Ectodermal cell (in vitro differentiated cells): ENCODE results near the gene ROBO1.

ENCODE experiments used
- H3K27ac ChIP-seq: 2 replicates; pipeline ENCODE4 v1.7.0; 2013; ENCODE audit warnings: mild to moderate bottlenecking, low read depth, low read length; ENCODE audit not compliant: insufficient read depth, poor library complexity, severe bottlenecking
- H3K27me3 ChIP-seq: 2 replicates; pipeline ENCODE4 v1.7.0; 2013; ENCODE audit warnings: mild to moderate bottlenecking, low read length; ENCODE audit not compliant: insufficient read depth, control insufficient read depth, poor library complexity, severe bottlenecking
- H3K36me3 ChIP-seq: one replicate; pipeline ENCODE4 v1.7.0; 2013; ENCODE audit warnings: low read length; ENCODE audit not compliant: control insufficient read depth, insufficient read depth
- H3K4me1 ChIP-seq: one replicate; pipeline ENCODE4 v1.7.0; 2013; ENCODE audit warnings: low read length; ENCODE audit not compliant: control insufficient read depth, insufficient read depth
- H3K4me3 ChIP-seq: 2 replicates; pipeline ENCODE4 v1.7.0; 2013; ENCODE audit warnings: low read depth, low read length, control low read depth; ENCODE audit not compliant: insufficient read depth
- H3K9me3 ChIP-seq: 2 replicates; pipeline ENCODE4 v1.7.0; 2013; ENCODE audit warnings: mild to moderate bottlenecking, low read length, moderate library complexity; ENCODE audit not compliant: control insufficient read depth
- WGBS, 2 experiments: methylation state at CpG; one replicate each; pipeline ENCODE4 v1.1.7; 2013; ENCODE audit warnings: missing lambda C conversion rate in 2 of 2; 5-methylcytosine and 5-hydroxymethylcytosine counted together

Gene ROBO1

DNA sequence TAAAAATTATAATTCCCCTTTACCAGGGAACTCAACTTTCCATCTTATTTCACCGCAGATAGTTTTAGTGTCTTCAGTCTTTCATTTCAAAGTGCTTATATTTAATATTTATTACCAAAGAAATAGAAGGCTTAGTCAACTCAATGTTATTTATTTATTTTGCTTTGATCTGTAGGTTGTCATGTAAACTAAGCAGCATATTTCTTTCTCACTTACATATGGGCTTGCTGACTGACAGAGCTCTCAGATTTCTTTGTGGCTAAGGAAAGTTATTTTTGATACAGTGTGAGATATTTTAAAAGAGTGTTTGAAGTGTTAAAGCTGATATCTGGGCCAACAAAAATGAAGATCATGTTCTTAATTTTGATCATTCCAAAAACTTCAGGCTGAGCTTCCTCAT is 331.4 kb downstream of the ROBO1 start:
- no peaks in the 10 kb centered on the region for H3K9me3 ChIP-seq
- H3K27ac ChIP-seq = no peak overlapping the region
- no peaks in the 10 kb centered on the region for H3K4me1 ChIP-seq
- H3K27me3 ChIP-seq = no peaks in the 10 kb centered on the region
- H3K36me3 ChIP-seq = no peaks in the 10 kb centered on the region
- H3K4me3 ChIP-seq = no peak overlapping the region
- no CpG with 5 or more reads among the region's 1 CpG for WGBS, 2 experiments

DNA sequence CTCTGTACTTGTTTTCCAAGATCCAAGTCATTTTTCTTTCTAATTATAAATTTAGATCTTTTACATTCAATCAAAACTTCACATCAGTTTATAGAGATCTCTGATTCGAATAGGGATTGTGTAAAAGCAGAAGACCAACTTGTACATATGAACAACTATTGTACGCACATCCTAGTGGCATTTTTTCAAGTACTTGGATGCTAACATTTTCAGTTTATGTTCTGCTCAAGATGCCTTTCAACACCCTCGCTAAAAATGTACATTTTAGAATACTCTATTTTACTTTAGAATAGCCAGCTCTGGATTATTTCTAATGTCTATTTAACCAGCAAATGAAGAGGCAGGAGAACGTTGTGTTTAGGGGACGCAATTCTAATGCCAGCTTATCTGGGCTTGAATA is 340.7 kb downstream of the ROBO1 start:
- WGBS, 2 experiments = 91 to 96% methylated on average over 5 of the region's 5 CpGs
- H3K27ac ChIP-seq = no peak overlapping the region
- no peak overlapping the region for H3K4me3 ChIP-seq
- no peaks in the 10 kb centered on the region for H3K27me3 ChIP-seq
- H3K36me3 ChIP-seq = no peaks in the 10 kb centered on the region
- no peaks in the 10 kb centered on the region for H3K9me3 ChIP-seq
- H3K4me1 ChIP-seq = no peaks in the 10 kb centered on the region

DNA sequence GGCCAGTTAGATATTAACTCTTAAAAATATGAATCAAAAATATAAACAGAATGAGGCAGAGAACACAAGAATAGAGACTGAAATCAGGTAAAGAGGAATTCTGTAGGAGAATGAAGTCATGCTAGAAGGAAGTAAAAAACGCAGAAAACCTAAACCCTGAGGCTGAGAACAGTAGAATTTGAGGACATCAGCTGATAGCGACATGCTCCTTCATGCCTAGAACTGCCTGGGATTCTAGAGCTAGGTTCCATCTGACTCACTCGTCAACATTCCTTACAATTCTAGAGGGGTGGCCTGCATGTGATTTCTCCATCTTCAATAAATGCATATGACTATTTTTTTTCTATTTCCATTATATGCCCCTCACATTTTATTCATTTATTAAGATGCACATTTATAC is 343.0 kb downstream of the ROBO1 start:
- H3K9me3 ChIP-seq = no peaks in the 10 kb centered on the region
- 82 to 90% methylated on average over 3 of the region's 3 CpGs for WGBS, 2 experiments
- no peaks in the 10 kb centered on the region for H3K4me1 ChIP-seq
- no peak overlapping the region for H3K4me3 ChIP-seq
- H3K36me3 ChIP-seq = no peaks in the 10 kb centered on the region
- H3K27ac ChIP-seq = no peak overlapping the region
- H3K27me3 ChIP-seq = no peaks in the 10 kb centered on the region

DNA sequence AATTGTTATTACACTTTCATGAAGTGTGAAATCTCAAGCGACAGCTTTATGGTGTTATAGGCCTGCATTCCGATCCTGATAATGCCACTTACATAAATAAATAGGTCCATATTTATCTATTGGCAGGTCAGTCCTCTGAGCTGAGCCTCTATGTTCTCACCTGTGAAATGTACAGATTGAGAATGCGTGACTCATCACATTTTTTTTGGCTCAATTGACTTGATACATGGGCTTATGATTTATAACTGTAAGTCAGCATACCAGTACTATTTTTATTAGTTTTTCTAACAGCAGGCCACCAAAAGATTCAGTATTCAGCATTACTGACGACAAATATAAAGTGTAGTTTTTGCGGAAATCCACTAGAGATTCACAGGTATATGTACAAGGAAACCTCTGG is 344.4 kb downstream of the ROBO1 start:
- Histone ChIP-seq H3K4me3 (no peak overlapping the region), H3K36me3 (no peaks in the 10 kb centered on the region), H3K4me1 (no peaks in the 10 kb centered on the region), H3K27ac (no peak overlapping the region), H3K27me3 (no peaks in the 10 kb centered on the region), H3K9me3 (no peaks in the 10 kb centered on the region)
- 97 to 98% methylated on average over 5 of the region's 5 CpGs for WGBS, 2 experiments

DNA sequence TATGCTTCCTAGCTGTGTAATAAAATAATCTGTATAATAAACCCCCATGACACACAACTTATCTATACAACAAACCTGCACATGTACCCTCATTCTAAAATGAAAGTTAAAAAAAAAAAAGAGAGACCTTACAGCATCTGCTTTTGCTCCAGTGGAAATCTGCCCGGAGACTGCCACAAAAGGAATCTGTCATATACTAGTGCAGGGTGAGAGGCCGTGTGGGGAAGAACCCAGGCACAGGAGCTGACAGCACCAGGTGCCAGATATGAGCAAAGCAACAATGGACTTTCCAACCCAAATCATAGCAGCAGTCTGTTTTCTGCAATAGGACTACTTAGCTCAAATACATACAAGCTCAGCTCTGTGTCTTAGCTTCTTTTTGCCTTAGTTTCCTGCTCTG is 346.5 kb downstream of the ROBO1 start:
- WGBS, 2 experiments = 90% methylated on average over 2 of the region's 2 CpGs
- Histone ChIP-seq H3K27ac (no peak overlapping the region), H3K36me3 (no peaks in the 10 kb centered on the region), H3K9me3 (no peaks in the 10 kb centered on the region), H3K27me3 (no peaks in the 10 kb centered on the region), H3K4me3 (no peak overlapping the region), H3K4me1 (no peaks in the 10 kb centered on the region)

DNA sequence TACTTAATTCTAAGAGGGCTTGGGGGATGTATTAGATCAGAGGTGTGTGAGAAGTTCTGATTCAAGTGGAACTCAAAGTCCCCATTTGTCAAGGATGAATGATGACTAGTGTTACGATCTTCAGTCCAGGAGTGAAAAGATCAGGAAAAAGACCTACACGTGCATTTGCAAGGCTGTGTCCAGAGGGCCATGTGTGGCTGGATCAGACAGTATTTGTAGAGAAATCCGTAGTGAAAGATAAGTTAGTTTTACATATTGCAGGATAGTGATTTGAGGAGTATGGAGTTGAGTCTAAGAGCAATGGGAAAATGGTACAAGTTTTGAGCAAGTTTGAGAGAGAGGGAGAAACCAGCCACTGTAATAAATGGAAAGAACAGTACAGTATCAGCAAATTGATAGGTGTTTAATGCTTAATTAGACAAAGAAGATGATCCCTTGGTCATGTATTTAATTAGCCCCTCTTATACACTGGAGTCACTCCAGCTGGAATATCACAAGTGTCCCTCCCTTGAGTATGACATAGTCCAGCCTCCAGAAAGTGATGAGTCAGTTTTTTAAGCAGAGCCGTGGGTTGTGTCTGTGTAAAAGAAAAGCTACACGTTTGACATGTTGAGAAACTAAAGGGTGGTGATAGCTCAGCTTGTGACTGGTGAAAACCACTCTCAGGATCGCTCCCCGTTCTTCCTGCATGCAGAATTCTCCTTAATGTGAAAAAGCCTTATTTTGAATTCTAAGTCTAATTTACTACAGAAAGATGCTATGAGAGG is 348.8 kb downstream of the ROBO1 start:
- Histone ChIP-seq H3K9me3 (no peaks in the 10 kb centered on the region), H3K4me3 (no peak overlapping the region), H3K27ac (no peak overlapping the region), H3K4me1 (no peaks in the 10 kb centered on the region), H3K36me3 (no peaks in the 10 kb centered on the region), H3K27me3 (no peaks in the 10 kb centered on the region)
- WGBS, 2 experiments = 86 to 90% methylated on average over 7 of the region's 7 CpGs

DNA sequence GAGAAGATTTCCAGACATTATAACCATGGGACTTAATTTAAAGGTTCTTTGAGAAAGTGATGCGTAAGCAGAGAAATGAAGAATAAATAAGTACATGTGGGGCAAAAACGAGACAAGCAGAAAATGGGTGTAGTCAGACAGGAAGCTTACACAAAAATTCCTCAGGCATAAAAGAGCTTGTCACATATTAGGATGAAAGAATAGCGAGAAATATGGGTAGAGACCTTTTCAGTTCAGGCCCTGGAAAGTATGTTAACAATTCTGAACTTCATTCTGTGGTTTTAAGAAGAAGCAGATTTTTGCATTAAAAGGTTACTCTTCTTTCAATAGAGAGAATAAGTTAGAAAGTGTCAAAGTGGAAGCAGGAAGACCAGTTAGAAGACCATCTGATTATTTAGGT is 352.4 kb downstream of the ROBO1 start:
- Histone ChIP-seq H3K9me3 (no peaks in the 10 kb centered on the region), H3K27me3 (no peaks in the 10 kb centered on the region), H3K4me3 (no peak overlapping the region), H3K27ac (no peak overlapping the region), H3K4me1 (no peaks in the 10 kb centered on the region), H3K36me3 (no peaks in the 10 kb centered on the region)
- WGBS, 2 experiments = 93 to 97% methylated on average over 3 of the region's 3 CpGs

DNA sequence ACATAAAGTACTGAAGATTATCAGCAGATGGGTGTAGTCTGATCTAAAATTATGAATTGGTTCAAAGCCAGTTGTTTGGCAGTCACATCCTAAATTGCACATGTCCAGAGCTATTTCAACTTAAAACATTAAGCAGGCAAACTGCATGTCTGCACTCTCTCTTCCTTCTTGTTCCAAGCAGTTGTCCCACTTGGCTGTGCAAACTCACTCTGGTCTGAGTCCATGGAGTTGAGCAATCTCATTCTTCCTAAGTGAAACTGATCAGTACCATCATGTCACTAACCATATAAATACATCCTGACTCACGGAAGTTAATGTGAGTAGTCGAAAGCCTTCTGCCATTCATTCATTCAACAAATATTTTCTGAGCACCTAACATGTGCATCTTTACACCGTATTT is 353.0 kb downstream of the ROBO1 start:
- 96 to 97% methylated on average over 3 of the region's 3 CpGs for WGBS, 2 experiments
- no peak overlapping the region for H3K27ac ChIP-seq

DNA sequence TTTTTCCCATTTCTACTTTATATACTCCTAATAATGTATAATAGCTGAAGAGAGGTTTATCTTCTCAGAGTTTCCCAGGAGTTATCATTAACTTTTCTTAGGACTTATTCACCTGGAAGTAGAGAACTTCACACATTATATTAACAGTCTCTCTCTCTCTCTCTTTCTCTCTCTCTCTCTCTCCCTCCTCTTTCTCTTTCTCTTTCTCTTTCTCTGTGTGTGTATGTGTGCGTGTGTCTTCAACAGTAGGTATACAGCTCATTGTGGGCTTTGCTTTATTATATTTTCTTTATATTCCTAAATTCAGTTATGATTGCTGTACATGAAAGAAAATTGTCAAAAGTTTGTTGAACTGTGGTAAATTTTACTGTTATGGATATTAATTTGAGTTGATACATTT is 353.8 kb downstream of the ROBO1 start:
- no CpG with 5 or more reads among the region's 1 CpG for WGBS, 2 experiments
- H3K27me3 ChIP-seq = no peaks in the 10 kb centered on the region
- H3K36me3 ChIP-seq = no peaks in the 10 kb centered on the region
- H3K4me3 ChIP-seq = no peak overlapping the region
- H3K4me1 ChIP-seq = no peaks in the 10 kb centered on the region
- no peak overlapping the region for H3K27ac ChIP-seq
- no peaks in the 10 kb centered on the region for H3K9me3 ChIP-seq

More for the DNA sequence above, 353.0 kb downstream of the ROBO1 start:
- Histone ChIP-seq H3K4me1 (no peaks in the 10 kb centered on the region), H3K27me3 (no peaks in the 10 kb centered on the region), H3K36me3 (no peaks in the 10 kb centered on the region), H3K4me3 (no peak overlapping the region), H3K9me3 (no peaks in the 10 kb centered on the region)

DNA sequence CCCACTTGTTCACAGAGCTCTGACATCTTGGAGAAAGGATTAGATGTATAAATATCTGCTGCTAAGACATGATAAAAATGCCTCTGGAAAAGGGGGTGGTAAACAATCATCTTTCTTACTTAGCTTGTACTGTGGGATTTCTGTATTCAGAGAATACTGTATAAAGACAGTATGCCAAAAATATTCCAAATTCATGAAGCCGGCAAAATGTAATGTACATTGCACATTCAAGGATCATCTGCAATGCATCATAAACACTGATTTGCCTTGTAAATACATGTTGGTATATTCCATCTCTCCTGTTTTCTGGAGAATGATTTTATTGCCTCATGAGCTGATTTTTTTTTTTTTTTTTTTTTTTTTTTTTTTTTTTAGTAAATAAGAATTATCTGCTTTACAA is 355.3 kb downstream of the ROBO1 start:
- no peak overlapping the region for H3K4me3 ChIP-seq
- H3K36me3 ChIP-seq = no peaks in the 10 kb centered on the region
- WGBS, 2 experiments = 0% methylated on average over 1 of the region's 1 CpG
- H3K27ac ChIP-seq = no peak overlapping the region
- H3K27me3 ChIP-seq = no peaks in the 10 kb centered on the region
- H3K9me3 ChIP-seq = no peaks in the 10 kb centered on the region
- H3K4me1 ChIP-seq = no peaks in the 10 kb centered on the region

DNA sequence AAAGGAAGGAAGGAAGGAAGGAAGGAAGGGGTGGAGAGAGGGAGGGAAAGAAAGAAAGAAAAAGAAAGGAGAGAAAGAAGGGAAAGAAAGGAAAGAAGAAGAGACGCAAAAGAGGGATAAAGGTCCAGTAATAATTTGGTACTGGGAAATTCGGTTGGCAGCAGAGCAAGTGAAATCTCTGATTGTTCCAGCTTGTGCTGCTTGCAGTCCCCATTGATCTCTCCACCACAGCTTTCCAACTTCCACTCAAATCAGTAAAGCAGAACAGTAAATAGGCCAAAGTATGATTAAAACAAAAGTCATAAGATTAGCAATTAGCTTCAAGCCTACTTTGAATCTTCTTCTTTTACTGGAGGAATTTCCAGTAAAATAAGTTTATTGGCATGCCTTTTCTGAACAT is 357.2 kb downstream of the ROBO1 start:
- no peak overlapping the region for H3K27ac ChIP-seq
- H3K4me1 ChIP-seq = no peaks in the 10 kb centered on the region
- no peak overlapping the region for H3K4me3 ChIP-seq
- H3K9me3 ChIP-seq = no peaks in the 10 kb centered on the region
- 83 to 88% methylated on average over 2 of the region's 2 CpGs for WGBS, 2 experiments
- H3K36me3 ChIP-seq = no peaks in the 10 kb centered on the region
- H3K27me3 ChIP-seq = no peaks in the 10 kb centered on the region
